Stimulated activated CD8-positive, alpha-beta memory T cell treated with anti-CD3 and anti-CD28 coated beads, Interleukin-15, amount 100 ng/mL, for 4 hours (primary cell): ENCODE measurements around the gene CFAP300.

Experiments used
- DNase-seq, 2 donors: peaks; one replicate each; pipeline ENCODE4 v3.0.0-alpha.2; 2020; ENCODE audit warnings: low read depth in 2 of 2

Gene CFAP300

GRCh38 chr11:102047305-102047924 is at the start of gene CFAP300:
Gene CFAP300, plus strand, starts transcription at chr11:102047437. Its CDS starts 34 bp downstream, at chr11:102047471.
- peak in 1 of 2 donors; percentile 2 for DNase-seq

DNA sequence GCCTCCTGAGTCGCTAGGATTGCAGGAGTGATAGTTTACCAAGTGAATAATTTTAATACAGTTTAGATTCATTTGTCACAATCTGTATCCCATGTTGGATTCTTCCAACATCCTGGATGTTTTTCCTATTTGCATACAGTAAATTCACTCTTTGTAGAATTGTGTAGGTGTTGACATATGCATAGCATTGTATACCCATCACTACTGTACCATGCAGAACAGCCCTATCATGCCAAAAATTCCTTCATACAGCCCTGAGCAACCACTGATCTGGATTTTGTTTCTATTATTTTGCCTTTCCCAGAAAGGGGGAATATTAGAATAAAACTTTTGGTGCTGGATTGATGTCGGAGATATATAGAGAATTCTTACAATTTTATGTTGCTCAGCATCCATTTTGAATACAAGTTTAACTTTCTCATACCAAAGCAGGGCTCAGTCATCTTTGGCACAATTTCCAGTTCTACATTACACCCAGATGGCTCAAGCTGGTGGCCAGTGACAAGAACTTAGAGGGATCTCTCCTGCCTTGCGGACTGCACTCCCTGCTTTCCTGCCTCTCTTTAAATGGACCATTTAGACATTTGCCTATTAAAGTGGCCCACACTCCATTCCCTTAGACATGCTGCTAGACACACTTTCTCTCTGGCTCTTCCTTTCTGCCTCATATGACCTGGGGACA is 45.4 kb upstream of the CFAP300 start:
- DNase-seq: no peak

DNA sequence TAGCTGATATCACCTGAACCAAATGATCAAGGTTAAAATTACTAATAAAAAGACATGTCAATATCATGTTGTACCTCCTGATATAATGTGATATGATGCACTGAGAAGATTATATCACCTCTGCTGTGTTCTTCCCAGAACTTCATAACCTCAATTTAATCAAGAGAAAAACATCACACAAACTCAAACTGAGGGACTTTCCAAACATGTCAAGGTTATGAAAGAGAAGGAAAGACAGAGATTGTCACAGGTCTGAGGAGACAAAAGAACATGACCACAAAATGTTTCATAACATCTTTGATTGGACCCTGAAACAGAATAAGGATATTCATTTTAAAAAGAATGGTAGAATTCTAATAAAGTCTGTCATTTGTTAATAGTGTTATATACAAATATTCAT is 43.0 kb upstream of the CFAP300 start:
- DNase-seq: no peak

DNA sequence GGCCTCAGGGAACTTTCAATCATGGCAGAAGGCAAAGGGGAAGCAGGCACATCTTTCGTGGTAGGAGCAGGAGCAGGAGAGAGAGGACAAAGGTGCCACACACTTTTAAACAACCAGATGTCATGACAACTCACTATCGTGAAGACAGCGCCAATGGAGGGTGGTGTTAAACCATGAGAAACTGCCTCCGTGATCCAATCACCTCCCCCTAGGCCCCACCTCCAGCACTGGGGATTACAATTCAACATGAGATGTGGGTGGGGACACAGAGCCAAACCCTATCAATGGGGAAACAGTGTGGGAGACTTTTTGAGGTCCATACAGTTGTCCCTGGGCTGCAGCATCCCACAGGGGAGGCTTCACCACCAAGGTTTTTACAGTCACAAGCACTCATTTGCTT is 41.9 kb upstream of the CFAP300 start:
- DNase-seq: no peak

DNA sequence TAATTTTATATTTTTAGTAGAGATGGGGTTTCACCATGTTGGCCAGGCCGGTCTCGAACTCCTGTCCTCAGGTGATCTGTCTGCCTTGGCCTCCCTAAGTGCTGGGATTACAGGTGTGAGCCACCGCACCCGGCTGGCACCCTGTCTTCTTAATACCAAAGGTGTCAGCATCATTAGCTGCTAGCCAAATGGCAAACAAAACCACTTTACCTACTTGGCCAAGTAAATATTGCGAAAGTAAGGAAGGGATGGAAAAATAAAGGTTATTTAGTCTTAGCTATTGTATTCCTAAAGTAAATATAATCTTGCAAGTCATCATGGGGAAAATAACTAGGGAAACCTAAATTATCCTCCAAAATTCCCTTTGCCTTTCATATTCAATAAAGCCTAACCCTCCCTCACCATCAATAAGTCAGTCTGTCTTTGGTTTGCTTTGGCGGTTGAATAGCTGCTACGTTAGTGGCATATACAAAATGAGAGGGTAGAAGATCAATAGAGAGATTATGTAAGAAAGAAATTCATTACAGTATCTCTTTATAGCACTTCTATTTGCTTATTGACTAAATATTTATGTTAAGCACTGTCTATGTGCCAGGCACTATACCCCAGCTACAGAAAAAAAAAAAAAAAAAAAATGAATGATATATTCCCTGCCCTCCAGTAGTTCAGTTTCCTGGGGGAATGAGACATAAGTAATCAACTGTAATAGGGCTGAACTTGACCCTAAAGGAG is 40.2 kb upstream of the CFAP300 start:
- no peak for DNase-seq

DNA sequence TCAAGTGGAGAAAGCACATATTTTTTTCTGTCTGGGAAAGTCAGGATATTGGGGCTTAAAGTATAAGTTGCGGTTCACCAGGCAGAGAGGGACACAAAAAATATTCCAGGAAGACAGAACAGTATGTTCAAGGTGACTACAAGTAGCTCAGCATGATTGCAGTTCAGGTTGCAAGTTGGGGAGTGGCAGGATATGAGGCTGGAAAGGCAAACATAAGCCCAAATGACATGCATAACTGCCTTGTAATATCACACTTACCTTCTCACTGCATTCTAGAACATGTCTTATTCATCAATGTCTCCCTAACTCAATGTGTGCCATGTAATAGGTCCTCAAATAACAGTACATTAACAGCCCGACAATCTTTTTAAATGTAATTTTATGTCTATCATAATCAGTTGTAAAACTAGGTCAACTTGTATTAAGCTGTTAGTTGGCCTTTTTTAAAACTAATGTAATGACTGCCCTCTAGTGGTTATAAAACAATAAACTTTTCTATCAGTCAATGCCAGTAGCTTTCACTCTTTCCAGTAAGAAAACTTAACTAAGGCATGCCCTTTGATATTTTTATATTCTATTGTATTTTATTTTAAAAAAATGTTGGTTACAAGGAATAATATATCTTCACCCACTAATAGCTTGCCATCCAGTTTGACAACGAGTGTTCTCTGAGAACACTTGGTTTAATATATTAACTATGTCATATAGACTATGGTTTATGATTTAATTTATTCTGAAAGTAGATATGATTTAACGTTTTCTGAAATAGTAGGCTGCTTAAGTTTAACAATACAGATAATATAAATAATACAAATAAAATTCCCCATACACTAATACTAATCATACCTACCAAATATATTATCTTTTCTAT is 39.4 kb upstream of the CFAP300 start:
- DNase-seq: no peak

- no peak for DNase-seq
These were observed 36.3 kb upstream of the CFAP300 start for GRCh38 chr11:102010776-102011494.

DNA sequence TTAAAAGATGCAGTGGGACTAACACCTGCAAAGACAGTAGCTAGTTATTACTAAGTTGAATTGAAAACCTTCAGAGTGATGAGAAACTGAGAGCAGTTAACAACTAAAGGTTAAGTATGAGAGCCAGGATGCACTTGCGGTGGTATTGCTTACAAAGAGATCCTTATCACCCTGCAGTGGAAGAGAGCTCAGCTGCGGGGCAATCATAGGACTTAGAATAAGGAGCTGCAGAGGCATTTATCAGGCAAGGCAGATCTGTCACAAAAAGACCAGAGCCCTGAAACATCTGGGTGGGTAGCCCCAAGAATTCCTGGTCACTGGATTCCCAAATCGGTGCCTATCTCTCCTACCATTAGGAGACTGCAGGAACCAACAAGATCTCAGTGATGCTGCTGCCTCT is 34.3 kb upstream of the CFAP300 start:
- no peak for DNase-seq

DNA sequence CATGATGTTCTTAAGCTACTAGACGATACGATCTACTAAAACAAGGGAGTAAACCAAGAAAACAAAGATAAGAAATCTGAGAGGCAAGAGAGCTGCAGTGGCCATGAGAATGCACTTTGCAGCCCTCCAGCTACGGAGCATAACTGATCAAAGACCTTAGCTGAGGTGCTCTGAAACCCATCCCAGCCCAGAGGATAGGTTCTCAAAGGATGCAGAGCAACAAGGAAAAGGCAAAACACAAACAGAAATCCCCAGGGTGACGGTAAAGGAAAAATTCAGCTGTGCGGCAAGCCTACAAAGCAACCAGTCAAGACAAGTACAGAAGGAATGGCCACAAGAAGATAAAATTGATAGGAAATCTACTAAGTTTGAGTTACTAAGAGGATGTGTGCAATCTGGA is 32.5 kb upstream of the CFAP300 start:
- DNase-seq: no peak

- no peak for DNase-seq
These were observed 30.2 kb upstream of the CFAP300 start for GRCh38 chr11:102017026-102017425.

- DNase-seq: no peak
These were observed 21.0 kb upstream of the CFAP300 start for GRCh38 chr11:102026217-102026616.

GRCh38 chr11:102026959-102027358 is 20.3 kb upstream of the CFAP300 start:
- no peak for DNase-seq

- no peak for DNase-seq
These were observed 10.5 kb upstream of the CFAP300 start for GRCh38 chr11:102036757-102037156.

- no peak for DNase-seq
These were observed 396 bp upstream of the CFAP300 start for GRCh38 chr11:102046841-102047240.

DNA sequence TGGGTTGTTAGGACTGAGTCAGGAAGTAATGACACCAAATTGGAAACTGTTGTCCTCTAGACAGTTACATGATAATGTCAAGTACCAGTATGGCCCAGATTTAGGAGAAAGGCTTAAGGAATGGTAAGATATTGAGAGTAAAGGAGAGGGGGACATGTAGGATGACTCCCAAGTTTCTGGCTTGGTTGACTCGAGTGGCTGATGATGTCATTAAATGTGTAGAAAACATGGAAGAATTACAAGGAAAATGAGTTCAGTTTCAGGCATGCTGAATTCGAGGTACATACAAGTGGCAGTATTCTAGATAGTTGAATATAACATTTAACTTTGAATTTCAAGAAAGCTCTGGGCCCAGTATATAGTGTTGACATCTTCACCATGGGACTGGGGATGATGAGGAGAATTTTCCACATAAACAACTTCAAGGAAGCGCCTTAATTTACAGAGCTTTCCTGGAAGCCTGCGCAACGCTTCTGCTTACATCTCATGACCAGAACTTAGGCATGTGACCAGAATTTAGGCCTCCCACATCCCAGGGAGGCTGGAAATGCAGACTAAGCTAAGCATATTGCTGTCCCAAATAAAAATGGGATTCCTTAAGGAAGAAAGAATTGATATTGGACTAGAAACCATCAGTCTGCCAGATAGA is 3.8 kb downstream of the CFAP300 start:
- DNase-seq: no peak

GRCh38 chr11:102061276-102061675 is 14.0 kb downstream of the CFAP300 start:
- no peak for DNase-seq

GRCh38 chr11:102062106-102062505 is 14.9 kb downstream of the CFAP300 start:
- DNase-seq: no peak

- no peak for DNase-seq
These were observed 17.1 kb downstream of the CFAP300 start for GRCh38 chr11:102064316-102064715.

DNA sequence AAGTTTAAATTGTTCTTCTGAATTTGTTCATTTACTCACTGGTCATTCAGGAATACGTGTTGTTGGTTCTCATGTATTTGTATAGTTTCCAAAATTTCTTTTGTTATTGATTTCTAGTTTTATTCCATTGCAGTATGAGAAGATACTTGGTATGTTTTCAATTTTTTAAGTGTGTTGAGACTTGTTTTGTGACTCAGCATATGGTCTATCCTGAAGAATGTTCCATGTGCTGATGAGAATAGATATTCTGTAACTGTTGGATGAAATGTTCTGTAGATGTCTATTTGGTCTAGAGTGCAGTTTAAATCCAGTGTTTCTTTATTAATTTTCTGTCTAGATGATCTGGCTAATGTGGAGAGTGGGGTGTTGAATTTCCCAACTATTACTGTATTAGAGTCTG is 23.5 kb downstream of the CFAP300 start:
- no peak for DNase-seq

- DNase-seq: no peak
These were observed 24.5 kb downstream of the CFAP300 start for GRCh38 chr11:102071497-102072472.
